NCI-H526 treated with DMSO at 0.1 percent for 48 hours (cell line): Measurements from ENCODE around the gene TSNAX.
"Not testable (repeated sequence)": the region's sequence is repeated elsewhere in the genome, so short reads cannot be mapped to it uniquely, and the experiment has no call there.

Experiments used
- DNase-seq: peaks from one replicate; lab custom pipeline; 2025; lab: John Stamatoyannopoulos, UW

Gene TSNAX

GRCh38 chr1:231561647-231562383, 33.3 kb downstream of the TSNAX start:
- DNase-seq, result no peak

- no peak for DNase-seq
Observed at GRCh38 chr1:231563247-231563646, 34.8 kb downstream of the TSNAX start.

GRCh38 chr1:231564373-231564772, 35.9 kb downstream of the TSNAX start:
- no peak for DNase-seq

- DNase-seq, result no peak
Observed at GRCh38 chr1:231566496-231566895, 38.0 kb downstream of the TSNAX start.

GRCh38 chr1:231570262-231570661, 41.8 kb downstream of the TSNAX start:
- DNase-seq, result not testable (repeated sequence)

- DNase-seq, result no peak
Observed at GRCh38 chr1:231571904-231572303, 43.4 kb downstream of the TSNAX start.

GRCh38 chr1:231575472-231575871, 47.0 kb downstream of the TSNAX start:
- DNase-seq, result no peak

- DNase-seq, result no peak
Observed at GRCh38 chr1:231576804-231577718, 48.6 kb downstream of the TSNAX start.

GRCh38 chr1:231580874-231581273, 52.4 kb downstream of the TSNAX start:
- DNase-seq, result no peak

- no peak for DNase-seq
Observed at GRCh38 chr1:231581859-231582258, 53.4 kb downstream of the TSNAX start.

- DNase-seq, result no peak
Observed at GRCh38 chr1:231583376-231583775, 54.9 kb downstream of the TSNAX start.

GRCh38 chr1:231584117-231584516, 55.6 kb downstream of the TSNAX start:
- DNase-seq, result peak; percentile 1

GRCh38 chr1:231584921-231585320, 56.5 kb downstream of the TSNAX start:
- DNase-seq, result no peak

GRCh38 chr1:231590453-231591198, 62.2 kb downstream of the TSNAX start:
- DNase-seq, result peak; percentile 0

- no peak for DNase-seq
Observed at GRCh38 chr1:231591466-231591865, 63.0 kb downstream of the TSNAX start.

- DNase-seq, result no peak
Observed at GRCh38 chr1:231592809-231593208, 64.3 kb downstream of the TSNAX start.

- not testable (repeated sequence) for DNase-seq
Observed at GRCh38 chr1:231593264-231593663, 64.8 kb downstream of the TSNAX start.

GRCh38 chr1:231594123-231594522, 65.7 kb downstream of the TSNAX start:
- DNase-seq, result no peak

GRCh38 chr1:231594749-231595148, 66.3 kb downstream of the TSNAX start:
- DNase-seq, result no peak

- DNase-seq, result no peak
Observed at GRCh38 chr1:231596337-231596791, 67.9 kb downstream of the TSNAX start.

- DNase-seq, result no peak
Observed at GRCh38 chr1:231597971-231598370, 69.5 kb downstream of the TSNAX start.

- DNase-seq, result no peak
Observed at GRCh38 chr1:231600458-231600976, 72.0 kb downstream of the TSNAX start.
